Glomerular visceral epithelial cell (primary cell): Measurements from ENCODE around the gene ZFYVE28.

Source experiments
- DNase-seq: peaks from one replicate; pipeline ENCODE4 v3.0.0-alpha.2; 2016; ENCODE audit errors: extremely low spot score

Gene ZFYVE28

DNA sequence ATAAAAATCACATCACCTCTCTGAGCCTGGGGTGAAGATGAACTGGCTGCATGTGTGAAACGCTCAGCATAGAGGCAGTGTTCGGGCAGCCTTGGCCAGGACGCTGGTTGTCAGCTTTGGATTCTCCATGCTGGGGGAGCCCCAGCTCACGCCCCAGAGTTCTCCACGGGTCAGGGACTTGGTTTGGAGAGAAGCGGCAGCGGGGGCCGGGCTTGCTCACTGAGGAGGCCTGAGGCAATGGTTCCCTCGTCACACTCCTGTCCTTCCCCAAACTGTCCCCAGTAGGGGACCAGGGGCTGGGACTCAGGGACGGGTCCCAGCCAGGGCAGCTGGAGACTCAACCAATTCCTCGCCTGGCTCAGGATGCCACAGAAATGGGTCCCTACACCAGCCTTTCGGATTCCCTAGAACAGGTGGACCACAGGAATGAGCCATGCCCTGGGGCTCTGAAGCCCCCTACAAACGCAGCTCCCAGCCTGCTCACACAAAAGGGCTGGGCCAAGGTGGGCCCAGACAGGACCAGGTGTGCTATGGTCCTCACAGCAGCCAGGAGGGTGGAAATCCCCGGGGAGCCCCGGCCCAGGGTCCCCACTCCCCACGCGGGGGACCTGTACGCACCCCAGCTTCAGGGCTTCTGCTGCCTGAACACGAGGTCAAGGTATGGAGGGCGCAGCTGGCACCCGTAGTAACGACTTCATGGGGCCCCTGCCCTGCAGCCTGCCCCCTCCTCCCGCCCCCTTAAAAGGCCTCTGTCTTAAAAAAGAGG, 157.9 kb downstream of the ZFYVE28 start:
- no peak for DNase-seq

DNA sequence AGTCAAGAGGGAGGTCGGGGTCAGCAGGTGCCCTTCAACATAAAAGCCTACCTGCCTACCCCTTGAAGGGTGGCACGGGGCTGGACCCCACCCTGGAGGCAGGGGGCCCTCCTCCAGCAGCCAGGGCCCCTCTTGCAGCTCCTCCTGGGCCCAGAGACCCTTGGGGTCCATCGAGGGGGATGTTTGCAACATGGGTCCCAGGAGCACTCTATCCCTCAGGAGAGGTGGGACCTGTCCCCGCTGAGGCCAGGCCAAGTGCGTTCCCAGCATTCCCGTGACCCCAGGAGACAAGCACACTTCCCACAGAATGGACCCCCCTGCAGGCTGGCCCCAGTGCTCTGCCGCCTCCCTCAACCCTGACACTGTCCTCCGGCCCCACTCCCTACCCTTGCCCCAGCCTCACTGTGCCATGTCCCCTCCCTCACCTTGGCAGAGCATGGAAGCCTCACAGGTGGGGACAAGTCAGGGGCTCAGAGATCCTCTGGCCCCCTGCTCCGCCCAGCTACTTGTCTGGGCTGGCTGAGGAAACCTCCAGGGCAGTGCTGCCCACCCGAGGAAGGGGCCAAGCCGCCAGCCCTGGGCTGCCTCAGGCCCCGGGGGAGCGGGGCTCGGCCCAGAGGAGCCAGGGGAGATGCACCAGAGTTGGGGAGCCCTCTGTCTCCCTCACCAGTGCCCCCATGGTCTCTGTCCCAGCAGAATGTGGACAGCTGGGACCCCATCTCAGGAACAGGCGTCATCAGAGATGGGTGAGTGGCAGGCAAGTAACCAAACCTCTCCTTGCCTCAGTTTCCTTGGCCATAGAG, 158.7 kb downstream of the ZFYVE28 start:
- DNase-seq = no peak

DNA sequence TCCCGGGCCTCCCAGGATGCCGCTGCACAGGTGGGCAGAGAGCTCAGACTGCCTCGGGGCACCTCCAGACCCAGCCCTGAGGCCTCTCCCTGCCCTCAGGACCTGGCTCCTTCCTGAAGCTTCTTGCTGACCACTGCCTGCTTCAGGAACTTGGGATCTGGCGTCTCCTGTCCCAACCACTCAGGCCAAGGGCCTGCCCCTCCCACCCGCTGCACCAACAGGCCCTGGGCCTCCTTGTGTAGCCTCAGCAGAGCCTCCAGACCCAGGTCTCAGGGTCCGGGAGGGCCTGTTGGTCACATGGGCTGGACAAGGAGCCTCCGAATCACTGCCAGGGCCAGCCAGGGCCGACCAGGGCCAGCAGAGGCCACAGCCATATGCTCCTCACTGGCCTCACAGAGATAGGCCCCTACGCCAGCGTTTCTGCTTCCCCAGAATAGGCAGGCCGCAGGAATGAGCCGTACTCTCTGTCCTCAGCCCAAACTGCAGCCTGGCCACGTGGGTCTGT, 159.4 kb downstream of the ZFYVE28 start:
- DNase-seq = no peak

DNA sequence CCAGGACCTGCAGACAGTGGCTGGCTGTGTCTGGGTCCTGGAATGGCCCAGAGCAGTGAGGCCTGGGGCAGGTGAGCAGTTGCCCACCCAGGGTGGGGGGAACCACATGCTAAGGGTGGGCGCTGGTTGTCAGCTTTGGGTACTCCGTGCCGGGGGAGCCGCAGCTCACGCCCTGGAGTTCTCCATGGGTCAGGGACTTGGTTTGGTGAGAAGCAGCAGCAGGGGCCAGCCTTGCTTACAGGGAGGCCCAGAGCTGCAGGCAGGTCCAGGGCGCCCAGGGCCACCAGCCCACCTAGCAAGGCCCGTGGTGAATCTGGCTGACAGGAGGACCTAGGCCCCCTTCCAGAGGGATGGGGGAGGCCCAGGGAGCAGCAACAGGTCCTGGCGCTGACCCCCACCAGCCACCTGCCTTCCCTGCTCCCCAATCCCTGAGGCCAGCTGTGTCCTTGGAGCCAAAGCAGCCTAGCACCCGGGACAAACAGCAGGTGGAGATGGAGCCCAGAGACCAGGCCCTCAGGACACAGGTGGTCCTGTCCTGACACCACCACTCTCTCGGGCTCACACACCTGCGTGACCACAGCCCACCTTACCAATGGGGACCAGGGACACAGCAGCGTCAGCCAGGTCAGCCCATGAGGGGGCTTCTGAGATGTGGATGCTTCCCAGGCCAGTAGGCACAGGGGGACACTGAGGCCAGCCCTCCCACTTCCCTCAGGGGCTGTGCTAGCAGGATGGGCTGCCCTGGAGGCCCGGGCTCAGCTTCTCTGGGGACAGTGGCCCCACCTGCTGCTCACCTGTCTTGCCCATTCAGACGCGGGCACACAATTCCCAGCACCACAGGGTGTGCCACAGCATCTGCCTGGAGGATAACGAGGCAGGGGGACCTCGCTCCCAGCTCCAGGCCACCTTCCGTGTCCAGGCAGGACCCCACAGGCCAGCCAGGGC, 160.1 kb downstream of the ZFYVE28 start:
- no peak for DNase-seq

DNA sequence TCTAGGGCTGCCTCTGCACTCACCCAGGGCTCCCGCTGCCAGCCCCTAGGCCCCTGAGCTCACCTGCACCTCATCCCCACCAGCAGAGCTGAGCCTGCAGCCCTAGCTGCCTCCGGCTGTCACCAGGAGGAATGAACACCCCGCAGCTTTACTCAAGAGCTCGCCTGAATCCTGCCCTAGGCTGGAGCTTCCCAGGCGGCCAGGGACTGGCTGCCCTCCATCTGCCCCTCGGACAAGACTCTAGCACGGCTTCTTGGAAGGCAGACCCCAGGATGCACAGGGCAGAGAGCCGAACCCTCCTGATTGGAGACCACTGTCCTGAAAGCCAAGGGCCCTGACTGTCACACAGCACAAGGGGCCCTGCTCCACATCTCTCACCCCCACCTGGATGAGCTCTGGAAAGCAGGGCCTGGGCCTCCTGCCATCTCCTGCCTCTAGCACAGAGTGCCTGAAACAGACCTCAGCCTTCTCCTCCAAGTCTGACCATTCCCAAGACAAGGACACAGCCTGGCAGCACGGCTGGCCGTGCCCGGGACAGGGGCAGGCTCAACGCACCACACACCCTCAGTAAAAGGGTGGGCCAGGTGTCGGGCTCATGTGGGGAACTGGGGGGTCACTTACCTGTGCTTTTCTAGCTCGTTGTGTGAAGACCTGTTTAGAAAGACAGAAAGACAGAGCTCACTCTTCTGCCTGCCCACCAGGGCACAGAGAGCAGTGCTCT, 160.9 kb downstream of the ZFYVE28 start:
- DNase-seq = no peak

DNA sequence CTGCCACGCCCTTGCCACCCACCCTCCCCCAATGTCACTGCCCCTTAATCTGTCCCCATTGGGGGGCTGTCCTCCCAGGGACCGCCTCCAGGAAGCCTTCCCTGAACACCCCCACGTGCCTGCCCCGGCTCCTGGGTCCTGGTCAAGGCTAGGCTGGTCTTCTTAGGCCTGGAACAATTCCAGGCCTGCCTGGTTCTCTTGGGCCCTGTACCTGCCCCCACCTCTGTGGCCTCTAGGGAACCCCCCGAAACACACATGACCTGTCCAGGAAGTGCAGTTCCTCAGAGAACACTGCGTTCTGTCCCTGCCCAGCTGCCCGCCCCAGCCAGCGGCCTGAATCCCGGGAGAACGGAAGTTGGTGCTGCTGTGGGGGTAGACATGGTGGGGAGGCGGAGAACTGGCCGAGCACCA, 161.7 kb downstream of the ZFYVE28 start:
- DNase-seq = no peak

DNA sequence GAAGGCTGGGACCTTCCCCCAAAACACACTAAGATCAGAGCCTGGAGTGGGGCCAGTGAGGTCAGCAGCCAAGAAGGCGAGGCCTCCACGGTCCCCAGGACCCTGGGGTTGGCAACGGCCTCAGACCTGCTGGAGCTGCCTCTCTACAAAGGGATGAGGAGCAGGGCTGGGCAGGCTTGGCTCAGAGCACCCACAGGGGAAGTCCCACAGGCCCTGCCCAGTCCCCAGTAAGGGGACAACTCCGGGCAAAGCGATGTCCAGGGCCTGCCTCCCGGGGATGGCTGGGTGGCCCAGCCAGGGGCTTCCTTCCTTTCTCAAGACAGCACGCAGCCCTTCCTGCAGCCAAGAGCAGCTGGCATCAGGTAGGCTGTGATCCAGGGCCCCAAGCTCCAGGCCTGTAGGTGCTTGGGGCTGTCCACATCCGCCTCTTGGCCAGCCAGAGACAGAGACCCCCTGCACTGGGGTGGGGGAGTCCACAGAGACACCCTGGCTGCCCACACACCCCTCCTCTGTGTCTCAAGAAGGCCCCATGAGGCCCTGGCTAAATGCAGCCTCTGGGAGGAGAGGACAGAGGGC, 162.2 kb downstream of the ZFYVE28 start:
- no peak for DNase-seq

DNA sequence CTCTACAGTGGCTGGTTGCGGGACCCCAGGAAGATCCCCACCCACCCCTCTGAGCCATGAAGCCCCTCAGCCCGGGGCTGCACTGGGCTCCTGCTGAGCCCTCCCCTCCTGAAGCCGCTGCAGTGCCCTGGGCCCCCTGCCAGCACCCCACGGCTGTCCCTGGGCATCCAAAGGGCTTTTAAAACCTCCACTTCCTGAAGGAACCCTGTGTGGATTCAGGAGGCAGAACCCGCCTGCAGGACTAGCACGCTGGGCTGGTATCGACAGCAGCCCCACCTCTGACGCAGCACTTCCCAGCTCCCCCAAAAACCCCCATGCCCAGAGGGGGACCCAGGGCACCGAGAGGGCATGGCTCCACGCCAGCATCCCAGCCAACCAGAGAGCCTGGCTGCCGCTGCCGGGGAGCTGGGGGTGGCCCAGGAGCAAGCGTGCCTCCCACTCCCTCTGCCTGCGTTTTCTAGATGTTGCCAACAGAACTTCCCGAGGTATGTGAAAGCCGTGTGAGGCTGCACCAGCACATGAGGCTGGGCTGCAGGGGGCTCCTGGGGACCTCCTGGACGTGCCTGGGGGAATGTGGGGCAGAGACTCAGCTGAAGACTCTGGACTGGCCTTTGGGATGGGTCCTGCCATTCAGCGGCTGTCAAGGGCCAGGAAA, 162.8 kb downstream of the ZFYVE28 start:
- no peak for DNase-seq

DNA sequence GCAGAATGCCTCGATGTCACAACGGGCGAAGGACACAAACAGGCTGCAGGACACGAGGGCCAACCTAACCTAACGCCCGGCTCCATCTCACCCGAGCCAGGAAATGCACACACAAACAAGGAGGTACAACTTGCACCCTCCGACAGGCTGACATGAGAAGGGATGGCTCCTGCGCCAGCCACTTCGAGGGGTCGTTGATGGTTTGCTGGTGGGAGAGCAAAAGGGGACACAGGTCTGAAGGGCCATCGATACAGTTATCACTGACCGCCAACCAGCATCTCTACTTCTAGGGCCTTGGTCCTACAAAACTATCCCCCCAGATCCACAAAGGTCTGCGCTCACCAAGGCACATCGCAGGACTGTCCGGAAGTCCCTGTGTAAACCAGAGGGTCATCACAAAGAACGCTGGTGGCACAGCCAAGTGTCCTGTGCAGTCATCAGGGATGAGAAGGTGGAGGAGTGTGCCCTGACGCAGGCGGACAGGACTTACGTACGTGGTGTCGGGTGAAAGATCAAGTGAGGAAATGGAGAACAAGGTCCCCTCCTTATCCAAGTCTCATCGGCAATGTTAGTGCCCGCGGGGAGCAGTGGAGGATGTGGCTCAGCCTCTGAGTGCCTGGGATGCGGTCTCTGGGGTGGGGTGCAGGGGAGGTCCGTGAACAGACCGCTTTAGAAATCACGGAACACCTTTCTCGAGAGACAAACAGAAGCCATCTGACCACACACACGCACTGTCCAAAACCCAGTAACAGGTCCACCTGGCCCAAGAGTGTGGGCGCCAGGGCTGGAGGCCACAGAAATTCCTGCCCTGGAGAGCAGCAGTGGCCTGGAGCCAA, 163.6 kb downstream of the ZFYVE28 start:
- DNase-seq = no peak

DNA sequence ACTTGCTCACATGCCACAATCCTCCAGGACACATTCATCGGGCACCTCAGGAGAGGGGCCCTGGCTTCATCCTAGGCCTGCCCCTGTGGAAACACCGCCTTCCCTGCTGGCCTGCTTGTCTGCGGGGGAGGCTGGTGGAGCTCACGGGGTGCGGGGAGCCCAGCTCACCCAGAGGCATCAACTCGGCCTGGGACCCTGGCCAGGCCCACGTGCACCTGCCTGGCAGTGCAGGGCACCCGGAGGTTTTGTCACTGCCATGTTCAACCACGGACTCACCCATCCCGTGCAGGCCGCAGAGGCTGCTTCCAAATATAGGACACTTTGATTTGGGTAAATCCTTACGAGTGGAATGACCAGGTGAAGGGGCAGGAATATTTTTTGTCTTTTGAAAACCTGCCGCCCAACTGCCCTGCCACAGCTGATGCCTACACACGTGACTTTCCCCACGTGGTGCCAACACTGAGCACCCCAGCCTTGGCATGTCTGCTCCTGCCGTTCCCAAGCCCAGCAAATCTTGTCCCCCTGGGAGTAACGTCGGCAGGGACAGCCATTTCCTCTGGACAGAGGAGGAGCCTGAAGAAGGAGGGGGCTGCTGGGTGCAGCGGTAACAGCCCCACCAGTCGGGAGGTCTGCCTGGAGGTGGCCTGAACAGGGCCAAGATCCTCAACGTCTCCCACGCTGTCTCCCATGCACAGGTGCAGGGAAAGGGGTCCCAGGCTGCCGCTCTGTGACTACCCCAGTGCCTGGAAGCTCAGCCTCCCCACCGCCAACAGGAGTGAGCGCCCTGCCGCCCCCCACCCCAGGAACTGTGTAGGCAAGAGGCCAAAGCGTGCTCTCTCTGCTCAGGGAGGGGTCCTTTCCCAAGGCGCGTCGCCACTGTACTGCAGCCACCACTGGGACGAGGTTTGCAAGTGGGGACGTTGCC, 165.0 kb downstream of the ZFYVE28 start:
- DNase-seq = no peak

DNA sequence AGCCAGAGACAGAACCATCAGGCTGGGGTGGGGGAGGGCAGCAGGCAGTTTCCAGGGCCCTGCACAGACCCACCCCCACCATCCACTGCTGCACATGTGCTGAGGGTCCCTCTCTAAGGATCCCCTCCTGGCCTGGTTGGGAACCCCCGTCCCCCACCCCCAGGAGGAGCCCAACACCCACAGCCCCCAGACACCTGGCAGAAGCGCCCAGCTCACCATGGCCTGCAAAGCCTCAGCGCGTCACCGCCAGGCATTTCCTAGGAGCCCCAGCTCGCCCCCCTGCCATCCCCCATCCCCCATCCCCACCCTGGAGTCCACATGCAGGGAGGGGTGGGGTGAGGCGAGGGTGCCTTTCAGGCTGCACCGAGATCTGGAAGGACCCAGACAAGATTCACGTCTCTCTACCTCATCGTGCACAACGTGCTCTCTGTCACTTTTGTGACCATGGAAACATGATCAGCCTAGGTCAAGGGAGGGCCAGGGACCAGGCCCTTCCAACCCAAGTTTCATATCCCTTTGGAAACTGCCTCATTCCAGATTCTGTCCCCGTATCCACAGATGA, 165.8 kb downstream of the ZFYVE28 start:
- DNase-seq = no peak

DNA sequence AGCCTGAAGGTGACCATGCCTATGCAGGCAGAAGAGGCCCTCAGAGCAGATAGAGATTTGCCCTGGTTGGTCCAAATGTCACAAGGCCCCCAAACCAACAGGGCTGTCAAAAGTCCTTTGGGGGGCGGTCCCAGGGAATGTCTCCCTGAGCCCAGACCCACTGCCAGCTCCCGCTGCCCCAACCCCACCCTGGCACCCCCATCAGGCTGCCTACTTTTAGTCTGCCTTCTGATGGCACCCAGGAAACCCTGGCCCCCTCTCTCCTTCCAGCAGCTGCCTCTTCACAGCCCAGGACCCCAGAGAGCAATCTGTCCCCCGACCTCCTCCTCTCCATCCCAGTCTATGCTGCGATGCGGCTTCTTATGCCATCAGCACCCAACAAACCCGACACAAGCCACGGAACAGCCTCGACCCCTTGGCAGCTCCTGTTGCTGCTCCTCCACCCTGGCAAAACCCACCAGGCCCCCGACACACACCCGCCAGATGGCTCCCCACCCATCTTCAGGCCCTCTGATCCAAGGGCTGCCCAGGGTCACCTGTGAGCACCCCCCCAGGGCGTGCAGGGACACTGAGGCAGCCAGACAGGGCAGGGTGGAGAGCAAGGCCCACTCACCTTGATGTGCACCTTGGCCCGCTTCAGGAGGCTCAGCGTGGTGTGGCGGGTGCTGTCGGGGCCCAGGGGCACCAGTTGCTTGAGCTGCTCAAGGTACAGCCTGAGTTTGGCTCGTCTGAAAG, 166.5 kb downstream of the ZFYVE28 start:
- no peak for DNase-seq

DNA sequence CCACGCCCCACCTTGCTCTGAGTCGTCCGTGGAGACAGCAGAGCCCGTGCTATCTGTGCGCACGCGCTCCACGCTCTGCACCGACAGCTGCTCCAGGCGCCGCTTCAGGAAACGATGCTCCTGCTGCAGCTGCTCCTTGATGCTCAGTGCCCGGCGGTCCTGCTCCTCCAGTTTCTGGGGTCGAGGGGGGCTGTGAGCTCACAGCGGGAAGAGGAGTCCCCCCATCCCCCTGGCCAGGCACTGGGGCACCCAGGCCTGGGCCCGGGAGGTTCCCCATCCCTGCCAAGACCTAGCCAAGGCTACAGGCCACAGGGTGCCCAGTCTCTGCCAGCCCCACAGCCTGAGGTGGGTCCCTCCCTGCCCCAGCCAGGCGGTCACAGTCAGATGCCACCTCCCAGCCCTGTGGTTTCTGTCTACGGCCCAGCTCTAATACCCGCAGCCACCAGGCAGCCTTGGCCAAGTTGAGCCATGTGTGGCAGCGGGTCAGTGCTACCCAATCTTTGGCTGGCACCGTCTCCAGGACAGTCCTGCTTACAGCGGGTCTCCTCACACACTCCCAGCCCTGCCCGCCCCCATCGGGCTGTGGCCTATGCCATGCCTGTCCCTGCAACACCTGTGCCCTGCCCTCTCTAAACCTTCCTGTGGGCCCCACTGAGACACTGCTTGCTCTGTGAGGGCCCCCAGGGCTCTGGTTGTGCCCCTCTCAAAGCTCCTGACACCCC, 167.2 kb downstream of the ZFYVE28 start:
- DNase-seq = no peak

DNA sequence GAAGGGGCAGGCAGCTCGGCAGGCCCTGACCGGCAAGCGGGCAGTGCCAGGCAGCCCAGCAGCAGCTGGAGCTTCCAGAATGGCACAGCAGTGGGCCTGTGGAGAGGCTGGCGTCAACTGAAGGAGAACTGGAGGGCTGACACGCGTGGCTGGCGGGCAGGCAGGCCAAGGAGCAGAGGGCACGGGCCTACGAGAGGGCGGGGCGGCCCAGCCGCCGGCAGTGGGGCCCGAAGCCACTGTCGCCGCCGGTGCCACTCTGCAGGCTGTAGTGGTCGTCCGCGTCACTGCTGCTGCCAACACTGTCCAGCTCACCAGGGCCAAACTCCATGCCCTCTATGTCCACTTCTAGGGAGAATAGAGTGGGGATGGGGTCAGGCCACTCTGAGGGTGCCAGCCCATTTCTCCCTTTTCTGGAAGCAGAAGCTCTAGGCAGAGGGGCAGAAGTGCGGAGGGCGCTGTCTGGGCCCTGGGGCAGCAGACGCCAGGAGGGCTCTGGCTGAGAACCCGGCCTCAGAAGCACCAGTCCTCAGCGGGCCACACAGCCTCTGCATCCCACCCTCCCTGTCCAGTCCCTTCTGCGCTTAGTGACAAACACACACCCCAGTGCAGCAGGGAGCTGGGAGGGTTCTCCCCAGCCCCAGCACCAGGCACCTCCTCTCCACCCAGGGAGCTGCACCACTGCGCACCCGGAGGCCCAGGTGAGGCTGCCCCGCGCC, 167.9 kb downstream of the ZFYVE28 start:
- no peak for DNase-seq

DNA sequence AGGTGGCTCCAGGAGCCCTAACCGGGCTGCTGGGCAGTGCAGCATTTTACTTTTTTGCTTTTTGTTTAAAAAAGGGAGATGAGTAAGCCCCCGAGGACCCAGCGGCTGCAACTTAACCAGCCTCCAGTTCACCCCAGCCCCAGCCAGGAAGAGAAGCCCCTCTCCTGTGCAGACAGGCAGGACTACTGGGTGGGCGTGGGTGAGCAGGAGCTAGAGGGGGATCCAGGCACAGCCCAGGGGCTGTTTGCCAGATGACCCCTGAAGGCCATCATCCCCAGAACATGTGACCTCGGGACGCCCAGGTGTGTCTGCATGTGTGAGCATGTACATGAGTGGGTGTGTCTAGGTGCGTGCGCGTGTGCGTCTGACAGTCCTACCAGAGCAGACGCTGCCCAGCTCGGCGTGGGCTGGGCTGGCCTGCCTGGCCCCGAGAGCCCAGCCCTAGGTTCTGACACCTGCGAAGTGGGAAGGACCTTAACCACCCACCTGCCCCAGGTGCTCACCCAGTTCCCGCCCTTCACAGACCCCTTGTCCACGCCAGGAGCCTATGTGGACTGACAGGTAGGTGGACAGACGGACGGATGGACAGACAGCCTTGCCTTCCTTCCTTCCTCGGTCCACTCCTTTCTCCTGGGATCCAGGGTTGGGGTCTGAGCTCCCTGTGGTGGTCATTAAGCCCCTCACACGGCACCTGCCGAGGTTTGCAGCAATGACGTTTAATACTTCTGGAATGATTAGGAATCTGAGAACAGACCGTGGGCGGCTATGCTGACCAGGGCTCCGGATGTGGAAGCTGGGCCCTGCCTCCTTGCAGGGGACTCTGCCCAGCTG, 168.7 kb downstream of the ZFYVE28 start:
- DNase-seq = no peak
